ENCODE results near the gene MYO1B. TPM values are rescaled to one million over a fixed set of nuclear protein-coding genes. Genes with fewer than 3 reads are reported as not detected.

Gene MYO1B
- polyA plus RNA-seq, 3 donors = 0.01 TPM; not detected in 2

- Mint-ChIP-seq H3K9me3 (no peaks in the 10 kb centered on the region), H3K27me3 (ENCODE audit: low read depth in 3 of 3) (no peaks in the 10 kb centered on the region), H3K4me3 (no peak overlapping the region), H3K4me1 (no peaks in the 10 kb centered on the region), H3K36me3 (no peaks in the 10 kb centered on the region), H3K27ac (no peak overlapping the region)
- no peak overlapping the region for H3K4me3 ChIP-seq (replicated peaks in 1 of 3; ENCODE audit: low read depth in 2 of 3, low read length in 3 of 3)
- H3K79me2 ChIP-seq (ENCODE audit: insufficient read depth, low read length) = no peaks in the 10 kb centered on the region
- H4K20me1 ChIP-seq (ENCODE audit: insufficient read depth, low read length) = no peaks in the 10 kb centered on the region
- no peaks in the 10 kb centered on the region for H3K36me3 ChIP-seq (replicated peaks in 1 of 2; ENCODE audit: control insufficient read depth in 1 of 2, insufficient read depth in 2 of 2, low read length in 2 of 2)
- H3K4me1 ChIP-seq (ENCODE audit: control insufficient read depth in 1 of 2, insufficient read depth in 2 of 2, low read length in 2 of 2) = no peaks in the 10 kb centered on the region
- H3K4me2 ChIP-seq (replicated peaks; ENCODE audit: extremely low read depth, low read length, poor library complexity, severe bottlenecking) = no peak overlapping the region
- no CpG with 5 or more reads among the region's 2 CpGs for WGBS (ENCODE audit: insufficient coverage)
- no peaks in the 10 kb centered on the region for H3K9me3 ChIP-seq (replicated peaks in 1 of 2; ENCODE audit: control insufficient read depth in 1 of 2, insufficient read depth in 1 of 2, low read length in 2 of 2)
- intact Hi-C loops (cut with micrococcal nuclease) = no loop called here
- no peak overlapping the region for H3K9ac ChIP-seq (ENCODE audit: insufficient read depth, low read length, poor library complexity, severe bottlenecking)
- H3K27ac ChIP-seq (ENCODE audit: low read depth in 1 of 2, low read length in 2 of 2) = no peak overlapping the region
- H2AFZ ChIP-seq (ENCODE audit: insufficient read depth, low read depth, low read length, poor library complexity, severe bottlenecking) = no peak overlapping the region
- TF ChIP-seq, protein P1, sequence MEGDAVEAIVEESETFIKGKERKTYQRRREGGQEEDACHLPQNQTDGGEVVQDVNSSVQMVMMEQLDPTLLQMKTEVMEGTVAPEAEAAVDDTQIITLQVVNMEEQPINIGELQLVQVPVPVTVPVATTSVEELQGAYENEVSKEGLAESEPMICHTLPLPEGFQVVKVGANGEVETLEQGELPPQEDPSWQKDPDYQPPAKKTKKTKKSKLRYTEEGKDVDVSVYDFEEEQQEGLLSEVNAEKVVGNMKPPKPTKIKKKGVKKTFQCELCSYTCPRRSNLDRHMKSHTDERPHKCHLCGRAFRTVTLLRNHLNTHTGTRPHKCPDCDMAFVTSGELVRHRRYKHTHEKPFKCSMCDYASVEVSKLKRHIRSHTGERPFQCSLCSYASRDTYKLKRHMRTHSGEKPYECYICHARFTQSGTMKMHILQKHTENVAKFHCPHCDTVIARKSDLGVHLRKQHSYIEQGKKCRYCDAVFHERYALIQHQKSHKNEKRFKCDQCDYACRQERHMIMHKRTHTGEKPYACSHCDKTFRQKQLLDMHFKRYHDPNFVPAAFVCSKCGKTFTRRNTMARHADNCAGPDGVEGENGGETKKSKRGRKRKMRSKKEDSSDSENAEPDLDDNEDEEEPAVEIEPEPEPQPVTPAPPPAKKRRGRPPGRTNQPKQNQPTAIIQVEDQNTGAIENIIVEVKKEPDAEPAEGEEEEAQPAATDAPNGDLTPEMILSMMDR (IDR thresholded peaks at IDR 0.05) = no peak
- DNase-seq = no peak
- H3K27me3 ChIP-seq (ENCODE audit: control insufficient read depth in 2 of 2, insufficient read depth in 2 of 2, low read length in 2 of 2) = no peaks in the 10 kb centered on the region
Measured at GRCh38 chr2:191412353-191412752, 167.1 kb downstream of the MYO1B start.

- H3K4me2 ChIP-seq (replicated peaks; ENCODE audit: extremely low read depth, low read length, poor library complexity, severe bottlenecking) = no peak overlapping the region
- H2AFZ ChIP-seq (ENCODE audit: insufficient read depth, low read depth, low read length, poor library complexity, severe bottlenecking) = no peak overlapping the region
- Mint-ChIP-seq H3K27me3 (ENCODE audit: low read depth in 3 of 3) (no peaks in the 10 kb centered on the region), H3K9me3 (no peaks in the 10 kb centered on the region), H3K36me3 (no peaks in the 10 kb centered on the region), H3K4me3 (no peak overlapping the region), H3K27ac (no peak overlapping the region), H3K4me1 (no peaks in the 10 kb centered on the region)
- H3K36me3 ChIP-seq (replicated peaks in 1 of 2; ENCODE audit: control insufficient read depth in 1 of 2, insufficient read depth in 2 of 2, low read length in 2 of 2) = no peaks in the 10 kb centered on the region
- TF ChIP-seq, protein P1 (IDR thresholded peaks at IDR 0.05) = no peak
- H3K4me1 ChIP-seq (ENCODE audit: control insufficient read depth in 1 of 2, insufficient read depth in 2 of 2, low read length in 2 of 2) = no peaks in the 10 kb centered on the region
- H3K27ac ChIP-seq (ENCODE audit: low read depth in 1 of 2, low read length in 2 of 2) = no peak overlapping the region
- DNase-seq = no peak
- H3K9ac ChIP-seq (ENCODE audit: insufficient read depth, low read length, poor library complexity, severe bottlenecking) = no peak overlapping the region
- H3K27me3 ChIP-seq (ENCODE audit: control insufficient read depth in 2 of 2, insufficient read depth in 2 of 2, low read length in 2 of 2) = no peaks in the 10 kb centered on the region
- no peaks in the 10 kb centered on the region for H4K20me1 ChIP-seq (ENCODE audit: insufficient read depth, low read length)
- no peaks in the 10 kb centered on the region for H3K79me2 ChIP-seq (ENCODE audit: insufficient read depth, low read length)
- no peaks in the 10 kb centered on the region for H3K9me3 ChIP-seq (replicated peaks in 1 of 2; ENCODE audit: control insufficient read depth in 1 of 2, insufficient read depth in 1 of 2, low read length in 2 of 2)
- intact Hi-C loops (cut with micrococcal nuclease) = no loop called here
- no peak overlapping the region for H3K4me3 ChIP-seq (replicated peaks in 1 of 3; ENCODE audit: low read depth in 2 of 3, low read length in 3 of 3)
Measured at GRCh38 chr2:191415101-191415500, 169.9 kb downstream of the MYO1B start.

All from CD14-positive monocyte (primary cell).